Kidney (tissue), 14 donors: Measurements from ENCODE around the gene TNFRSF14. TPM values are rescaled to one million over a fixed set of nuclear protein-coding genes. Genes with fewer than 3 reads are reported as not detected.
A peak's percentile ranks its signal among the peaks of the same experiment; 100 is the strongest.

Source experiments
- DNase-seq, 5 donors: peaks; one replicate each; pipeline ENCODE4 v3.0.0-alpha.2; 2013 to 2020
- FAIRE-seq: peaks from 2 replicates; lab custom pipeline; 2012; peaks lifted over from hg19 to GRCh38; lab: Jason Lieb, UNC
- H3K27ac ChIP-seq, 2 donors: one replicate each; pipeline ENCODE4 v1.7.0; 2013; ENCODE audit warnings: low read depth in 2 of 2, low read length in 2 of 2, inconsistent platforms in 1 of 2
- H3K27me3 ChIP-seq: one replicate; pipeline ENCODE4 v1.7.1; 2013; ENCODE audit warnings: low read length, inconsistent platforms; ENCODE audit not compliant: control insufficient read depth, insufficient read depth
- H3K36me3 ChIP-seq, 3 donors: one replicate each; pipeline versions ENCODE4 v1.7.0 to v1.7.1; 2013; ENCODE audit warnings: low read length in 3 of 3, control low read depth in 1 of 3, inconsistent platforms in 1 of 3; ENCODE audit not compliant: insufficient read depth in 3 of 3, control insufficient read depth in 2 of 3
- H3K4me1 ChIP-seq, 3 donors: one replicate each; pipeline versions ENCODE4 v1.7.0 to v1.7.1; 2013; ENCODE audit warnings: low read length in 3 of 3, inconsistent platforms in 1 of 3, low read depth in 1 of 3; ENCODE audit not compliant: control insufficient read depth in 2 of 3, insufficient read depth in 2 of 3
- H3K4me3 ChIP-seq, 3 donors: one replicate each; pipeline versions ENCODE4 v1.7.0 to v1.8.1; 2013; ENCODE audit warnings: low read length in 3 of 3, control low read depth in 1 of 3, inconsistent platforms in 1 of 3
- H3K9ac ChIP-seq, 3 donors: one replicate each; pipeline versions ENCODE4 v1.7.0 to v1.7.1; 2013; ENCODE audit warnings: low read length in 3 of 3, control low read depth in 1 of 3, inconsistent platforms in 1 of 3
- H3K9me3 ChIP-seq, 3 donors: one replicate each; pipeline versions ENCODE4 v1.7.0 to v1.7.1; 2013; ENCODE audit warnings: low read length in 3 of 3, control low read depth in 1 of 3, inconsistent platforms in 1 of 3; ENCODE audit not compliant: control insufficient read depth in 2 of 3, insufficient read depth in 1 of 3
- intact Hi-C: fragments of 100-400 bp; cut with DNase I; formaldehyde crosslinking; loops from one replicate; pipeline ENCODE4 v1.11.1; 2022
- polyA plus RNA-seq: library from polyadenylated mRNA; stranded (reverse); fragments of 350-450 nt; fragmentation: Illumina TruSeq; extraction: RNeasy Lipid Tissue Mini Kit (QIAGEN cat#74804); gene quantifications from one replicate; pipeline ENCODE4 v1.2.3, GENCODE V29; 2014; ENCODE audit warnings: low read depth, low replicate concordance; ENCODE audit not compliant: insufficient read depth
- total RNA-seq: library from RNA; stranded (reverse); fragmentation: NEBNext Ultra II Directional; extraction: Animal tissue kit (Norgen Biotek cat#: 25700); gene quantifications from one replicate; pipeline ENCODE4 v1.2.1, GENCODE V29; 2021
- TF ChIP-seq, protein P1 (sequence below): IDR thresholded peaks from 3 replicates; pipeline ENCODE4 v1.5.1; 2012; ENCODE audit warnings: mild to moderate bottlenecking, moderate library complexity, borderline replicate concordance; ENCODE audit not compliant: insufficient read depth; ENCODE audit errors: extremely low read depth
- donor health status: control.
- donor health status: control.
- donor health status: control.
- donor health status: control.
- donor health status: control.
- donor health status: DM: yes; HTN: yes; CAD: no.
- donor health status: Normal renal cell carcinoma (clear cell type).

The TNFRSF14 gene
- total and polyA plus RNA-seq, 2 donors from 2014 or later: 95.0 to 99.1 TPM

DNA sequence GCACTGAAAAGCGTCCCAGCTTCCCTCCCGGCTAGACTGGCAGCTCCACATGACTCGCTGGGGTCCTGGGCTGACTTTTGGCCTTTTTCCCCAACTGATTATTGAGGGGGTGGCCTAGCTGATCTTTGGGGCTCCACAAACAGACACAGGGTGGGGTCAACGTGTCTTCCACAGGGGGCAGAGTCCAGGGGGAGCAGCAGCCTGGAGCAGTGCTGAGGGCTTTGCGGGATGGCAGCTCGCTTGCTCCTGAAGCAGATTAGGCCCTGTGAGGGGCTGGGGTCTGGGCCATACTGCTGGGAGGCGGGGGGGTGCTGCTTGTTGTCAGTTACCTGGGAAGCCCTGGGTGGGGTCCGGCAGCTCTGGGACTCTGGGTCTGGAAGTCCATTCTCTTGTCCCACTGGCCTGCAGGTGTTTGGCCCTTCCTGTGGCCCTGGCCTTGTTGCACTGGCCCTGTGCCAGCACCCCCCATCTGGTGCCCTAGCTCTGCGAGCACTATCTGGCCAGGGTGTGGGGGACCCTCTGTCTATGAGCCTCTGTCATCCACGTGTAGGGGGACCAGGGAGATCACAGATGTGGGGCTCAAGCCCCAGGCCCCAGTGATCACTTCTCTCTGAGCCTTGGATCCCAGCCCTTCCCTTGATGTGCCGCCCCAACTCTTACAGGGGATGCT, 13.8 kb upstream of the TNFRSF14 start:
- Histone ChIP-seq H3K9me3 (no peaks in the 10 kb centered on the region), H3K27me3 (no peaks in the 10 kb centered on the region), H3K27ac (no peak overlapping the region), H3K4me3 (no peak overlapping the region), H3K4me1 (peaks cover 0 to 20% (median 3%) of the 10 kb centered on the region in 3 donors), H3K36me3 (no peaks in the 10 kb centered on the region), H3K9ac (no peak overlapping the region)
- intact Hi-C loops: loop anchor here (10.0 kb wide), 1 partner anchor 128 kb away; the partner anchor contains the start of gene PEX10
- no peak for DNase-seq
- TF ChIP-seq, protein P1, sequence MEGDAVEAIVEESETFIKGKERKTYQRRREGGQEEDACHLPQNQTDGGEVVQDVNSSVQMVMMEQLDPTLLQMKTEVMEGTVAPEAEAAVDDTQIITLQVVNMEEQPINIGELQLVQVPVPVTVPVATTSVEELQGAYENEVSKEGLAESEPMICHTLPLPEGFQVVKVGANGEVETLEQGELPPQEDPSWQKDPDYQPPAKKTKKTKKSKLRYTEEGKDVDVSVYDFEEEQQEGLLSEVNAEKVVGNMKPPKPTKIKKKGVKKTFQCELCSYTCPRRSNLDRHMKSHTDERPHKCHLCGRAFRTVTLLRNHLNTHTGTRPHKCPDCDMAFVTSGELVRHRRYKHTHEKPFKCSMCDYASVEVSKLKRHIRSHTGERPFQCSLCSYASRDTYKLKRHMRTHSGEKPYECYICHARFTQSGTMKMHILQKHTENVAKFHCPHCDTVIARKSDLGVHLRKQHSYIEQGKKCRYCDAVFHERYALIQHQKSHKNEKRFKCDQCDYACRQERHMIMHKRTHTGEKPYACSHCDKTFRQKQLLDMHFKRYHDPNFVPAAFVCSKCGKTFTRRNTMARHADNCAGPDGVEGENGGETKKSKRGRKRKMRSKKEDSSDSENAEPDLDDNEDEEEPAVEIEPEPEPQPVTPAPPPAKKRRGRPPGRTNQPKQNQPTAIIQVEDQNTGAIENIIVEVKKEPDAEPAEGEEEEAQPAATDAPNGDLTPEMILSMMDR: no peak
- FAIRE-seq: no peak

DNA sequence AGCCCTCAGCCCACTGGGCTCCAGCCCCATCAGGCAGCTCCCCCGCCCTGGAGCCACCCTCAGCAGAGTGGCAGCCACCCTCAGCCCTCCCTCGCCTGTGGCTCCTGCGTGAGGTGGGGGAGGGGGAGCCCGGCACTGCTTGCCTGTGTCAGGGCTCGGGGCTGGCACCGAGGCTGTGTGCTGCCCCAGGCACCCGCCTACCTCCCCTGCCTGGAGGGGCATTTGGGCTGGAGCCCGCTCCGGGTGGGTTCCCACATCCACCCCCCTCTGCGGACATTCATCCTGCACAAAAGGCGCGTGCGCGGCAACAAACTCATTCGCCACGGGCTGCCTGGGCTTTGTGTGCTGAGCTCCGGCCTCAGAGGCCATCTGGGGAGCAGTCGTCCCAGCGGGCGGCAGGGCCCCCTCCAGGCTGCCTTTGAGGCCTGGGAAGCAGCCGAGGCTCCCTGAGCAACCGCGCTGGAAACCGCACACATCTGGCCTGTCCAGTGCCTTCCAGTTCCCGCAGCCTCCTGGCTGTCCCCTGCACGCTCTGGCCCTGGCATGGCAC, 12.6 kb upstream of the TNFRSF14 start:
- TF ChIP-seq, protein P1: no peak
- intact Hi-C loops: loop anchor here (10.0 kb wide), 1 partner anchor 129 kb away; the partner anchor contains the start of gene PEX10
- H3K9ac ChIP-seq: no peak overlapping the region
- H3K27ac ChIP-seq: no peak overlapping the region
- DNase-seq (peak in 4 of 5 donors; percentile 63 to 85 (median 70)), FAIRE-seq (no peak)
- no peak overlapping the region for H3K4me3 ChIP-seq
- H3K36me3 ChIP-seq: no peaks in the 10 kb centered on the region
- peaks cover 0 to 30% (median 13%) of the 10 kb centered on the region in 3 donors for H3K4me1 ChIP-seq
- no peaks in the 10 kb centered on the region for H3K27me3 ChIP-seq
- H3K9me3 ChIP-seq: no peaks in the 10 kb centered on the region

DNA sequence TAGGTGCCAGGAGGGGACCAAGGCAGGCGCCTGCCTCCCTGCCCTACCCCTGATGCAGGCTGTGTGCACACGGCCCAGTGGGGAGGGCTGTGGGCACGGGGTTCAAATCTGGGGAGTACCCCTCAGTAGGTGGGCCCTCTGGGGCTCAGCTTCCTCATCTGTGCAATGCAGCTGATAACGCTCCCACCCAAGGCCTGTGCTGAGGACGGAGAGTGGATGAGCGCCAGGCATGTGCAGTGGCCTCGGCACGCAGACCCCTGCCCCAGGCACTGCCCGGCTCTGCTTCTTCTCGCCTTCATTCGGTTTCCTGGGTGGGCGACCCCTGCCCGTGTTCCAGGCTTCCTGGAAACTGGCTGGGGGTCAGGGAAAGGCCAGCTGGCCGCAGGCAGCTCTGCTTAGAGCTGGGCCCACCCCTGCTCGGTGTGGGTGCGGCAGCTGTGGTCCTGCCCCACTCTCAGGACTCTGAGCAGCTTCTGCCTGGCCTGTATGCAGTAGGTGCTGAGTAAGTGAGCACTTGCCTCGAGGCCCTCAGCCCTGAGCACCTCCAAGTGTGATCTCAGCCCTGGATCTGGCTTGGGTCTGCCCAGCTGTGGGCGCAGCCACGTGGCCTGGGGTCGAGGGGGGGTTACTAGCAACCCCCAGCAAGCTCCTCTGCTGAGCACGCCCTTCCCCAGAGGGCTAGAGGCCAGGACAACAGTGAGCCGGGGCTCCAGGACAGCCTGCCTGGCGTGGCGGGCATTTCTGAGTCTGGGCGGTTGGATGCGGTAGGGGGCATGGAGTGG, 11.9 kb upstream of the TNFRSF14 start:
- no peak for DNase-seq
- TF ChIP-seq, protein P1: no peak
- Histone ChIP-seq H3K27ac (no peak overlapping the region), H3K9ac (no peak overlapping the region), H3K9me3 (no peaks in the 10 kb centered on the region), H3K36me3 (no peaks in the 10 kb centered on the region), H3K4me1 (peaks cover 0 to 35% (median 17%) of the 10 kb centered on the region in 3 donors), H3K27me3 (no peaks in the 10 kb centered on the region), H3K4me3 (no peak overlapping the region)
- intact Hi-C loops: loop anchor here (10.0 kb wide), 1 partner anchor 129 kb away; the partner anchor contains the start of gene PEX10
- FAIRE-seq: no peak
